ENCODE measurements around the gene RNF186. TPM values are rescaled to one million over a fixed set of nuclear protein-coding genes. Genes with fewer than 3 reads are reported as not detected.
"Not testable (repeated sequence)": the region's sequence is repeated elsewhere in the genome, so short reads cannot be mapped to it uniquely, and the experiment has no call there.

The RNF186 gene
- total and polyA plus RNA-seq, 2 experiments from 2014 or later: 0.93 to 1.4 TPM

DNA sequence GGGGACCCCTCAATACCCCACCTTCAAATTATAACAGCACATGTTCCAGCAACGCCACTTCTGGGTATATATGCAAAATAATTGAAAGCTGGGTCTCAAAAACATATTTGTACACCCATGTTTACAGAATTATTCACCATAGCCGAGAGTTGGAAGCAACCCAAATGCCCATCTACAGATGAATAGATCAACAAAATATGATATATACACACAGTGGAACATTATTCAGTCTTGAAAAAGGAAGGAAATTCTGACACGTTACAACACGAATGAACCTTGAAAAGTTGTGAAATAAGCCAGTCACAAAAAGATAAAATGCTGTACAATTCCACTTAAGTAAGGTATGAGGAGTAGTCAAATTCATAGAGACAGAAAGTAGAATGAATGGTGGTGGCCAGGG lies 20.5 kb downstream of the RNF186 start:
- H3K27me3 ChIP-seq: no peaks in the 10 kb centered on the region
- no peaks in the 10 kb centered on the region for H4K20me1 ChIP-seq (ENCODE audit: insufficient read depth, poor library complexity, severe bottlenecking)
- H3K4me1 ChIP-seq (ENCODE audit: insufficient read depth): peaks cover 9% of the 10 kb centered on the region
- H3K4me2 ChIP-seq: no peak overlapping the region
- H3K9me2 ChIP-seq (replicated peaks; ENCODE audit: insufficient read depth): no peaks in the 10 kb centered on the region
- TF ChIP-seq, protein P1, sequence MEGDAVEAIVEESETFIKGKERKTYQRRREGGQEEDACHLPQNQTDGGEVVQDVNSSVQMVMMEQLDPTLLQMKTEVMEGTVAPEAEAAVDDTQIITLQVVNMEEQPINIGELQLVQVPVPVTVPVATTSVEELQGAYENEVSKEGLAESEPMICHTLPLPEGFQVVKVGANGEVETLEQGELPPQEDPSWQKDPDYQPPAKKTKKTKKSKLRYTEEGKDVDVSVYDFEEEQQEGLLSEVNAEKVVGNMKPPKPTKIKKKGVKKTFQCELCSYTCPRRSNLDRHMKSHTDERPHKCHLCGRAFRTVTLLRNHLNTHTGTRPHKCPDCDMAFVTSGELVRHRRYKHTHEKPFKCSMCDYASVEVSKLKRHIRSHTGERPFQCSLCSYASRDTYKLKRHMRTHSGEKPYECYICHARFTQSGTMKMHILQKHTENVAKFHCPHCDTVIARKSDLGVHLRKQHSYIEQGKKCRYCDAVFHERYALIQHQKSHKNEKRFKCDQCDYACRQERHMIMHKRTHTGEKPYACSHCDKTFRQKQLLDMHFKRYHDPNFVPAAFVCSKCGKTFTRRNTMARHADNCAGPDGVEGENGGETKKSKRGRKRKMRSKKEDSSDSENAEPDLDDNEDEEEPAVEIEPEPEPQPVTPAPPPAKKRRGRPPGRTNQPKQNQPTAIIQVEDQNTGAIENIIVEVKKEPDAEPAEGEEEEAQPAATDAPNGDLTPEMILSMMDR (IDR thresholded peaks at IDR 0.05; ENCODE audit: poor library complexity): no peak
- TF ChIP-seq EZH2 (IDR thresholded peaks at IDR 0.05; ENCODE audit: borderline replicate concordance) (no peak), EZH2phosphoT487 (IDR thresholded peaks at IDR 0.05; ENCODE audit: low read depth, severe bottlenecking, unreplicated experiment) (no peak)
- DNase-seq (ENCODE audit: low spot score): no peak
- H3K27ac ChIP-seq: no peak overlapping the region
- 91% methylated on average over 4 of the region's 4 CpGs for WGBS (ENCODE audit: low lambda C conversion rate, missing lambda C conversion rate)
- H3K36me3 ChIP-seq (replicated peaks; ENCODE audit: insufficient read depth, low read depth): no peaks in the 10 kb centered on the region
- no peaks in the 10 kb centered on the region for H3K79me2 ChIP-seq
- H2AFZ ChIP-seq: no peak overlapping the region
- H3K4me3 ChIP-seq: no peak overlapping the region
- no peaks in the 10 kb centered on the region for H3K9me3 ChIP-seq (ENCODE audit: low read depth)

- H4K20me1 ChIP-seq (ENCODE audit: insufficient read depth, poor library complexity, severe bottlenecking): no peaks in the 10 kb centered on the region
- H3K4me2 ChIP-seq: no peak overlapping the region
- no peaks in the 10 kb centered on the region for H3K27me3 ChIP-seq
- H3K4me3 ChIP-seq: no peak overlapping the region
- 90% methylated on average over 6 of the region's 6 CpGs for whole genome bisulfite sequencing (ENCODE audit: low lambda C conversion rate, missing lambda C conversion rate)
- DNase-seq (ENCODE audit: low spot score): no peak
- H3K9me3 ChIP-seq (ENCODE audit: low read depth): no peaks in the 10 kb centered on the region
- no peaks in the 10 kb centered on the region for H3K79me2 ChIP-seq
- peaks cover under 1% of the 10 kb centered on the region for H3K4me1 ChIP-seq (ENCODE audit: insufficient read depth)
- TF ChIP-seq EZH2 (IDR thresholded peaks at IDR 0.05; ENCODE audit: borderline replicate concordance) (no peak), EZH2phosphoT487 (IDR thresholded peaks at IDR 0.05; ENCODE audit: low read depth, severe bottlenecking, unreplicated experiment) (no peak)
- TF ChIP-seq, protein P1 (IDR thresholded peaks at IDR 0.05; ENCODE audit: poor library complexity): no peak
- no peak overlapping the region for H2AFZ ChIP-seq
- no peaks in the 10 kb centered on the region for H3K9me2 ChIP-seq (replicated peaks; ENCODE audit: insufficient read depth)
- no peak overlapping the region for H3K27ac ChIP-seq
- no peaks in the 10 kb centered on the region for H3K36me3 ChIP-seq (replicated peaks; ENCODE audit: insufficient read depth, low read depth)
Observed at GRCh38 chr1:19793360-19794046, 21.6 kb downstream of the RNF186 start.

DNA sequence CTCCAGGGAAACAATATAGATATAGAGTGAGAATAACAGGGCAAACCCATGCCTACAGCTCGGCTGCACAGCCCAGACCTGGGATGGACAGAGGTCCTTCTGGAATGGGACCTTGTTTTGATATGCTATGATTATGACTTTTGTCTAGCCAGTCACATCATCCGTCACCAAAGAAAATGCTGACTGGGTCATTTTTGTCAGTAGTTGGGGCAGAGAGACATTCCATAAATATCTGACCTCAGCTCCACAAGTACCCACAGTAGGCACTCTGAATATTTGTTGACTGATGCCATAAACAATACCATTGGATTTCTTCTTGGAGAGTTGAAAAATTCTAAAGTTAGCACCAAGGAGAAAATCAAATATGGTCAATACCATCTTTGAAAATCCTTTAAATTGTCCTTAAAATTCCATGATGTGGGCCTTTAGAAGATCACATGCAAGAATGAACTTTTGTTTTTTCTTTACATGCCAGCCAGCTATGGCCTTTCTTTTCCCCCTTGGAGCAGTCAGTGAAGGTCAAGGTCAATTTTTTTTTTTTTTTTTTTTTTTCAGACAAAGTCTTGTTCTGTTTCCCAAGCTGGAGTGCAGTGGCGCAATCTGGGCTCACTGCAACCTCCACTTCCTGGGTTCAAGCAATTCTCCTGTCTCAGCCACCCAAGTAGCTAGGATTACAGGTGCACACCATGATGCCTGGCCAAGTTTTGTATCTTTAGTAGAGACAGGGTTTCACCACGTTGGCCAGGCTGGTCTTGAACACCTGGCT lies 22.7 kb downstream of the RNF186 start:
- Histone ChIP-seq H3K79me2 (no peaks in the 10 kb centered on the region), H3K9me2 (replicated peaks; ENCODE audit: insufficient read depth) (no peaks in the 10 kb centered on the region), H4K20me1 (ENCODE audit: insufficient read depth, poor library complexity, severe bottlenecking) (no peaks in the 10 kb centered on the region), H3K4me1 (ENCODE audit: insufficient read depth) (no peaks in the 10 kb centered on the region), H3K9me3 (ENCODE audit: low read depth) (no peaks in the 10 kb centered on the region), H3K27ac (no peak overlapping the region), H3K4me3 (no peak overlapping the region), H3K27me3 (no peaks in the 10 kb centered on the region), H3K36me3 (replicated peaks; ENCODE audit: insufficient read depth, low read depth) (no peaks in the 10 kb centered on the region), H3K4me2 (no peak overlapping the region), H2AFZ (no peak overlapping the region)
- 90% methylated on average over 4 of the region's 4 CpGs for WGBS (ENCODE audit: low lambda C conversion rate, missing lambda C conversion rate)
- no peak for DNase-seq (ENCODE audit: low spot score)
- TF ChIP-seq EZH2 (IDR thresholded peaks at IDR 0.05; ENCODE audit: borderline replicate concordance) (no peak), EZH2phosphoT487 (IDR thresholded peaks at IDR 0.05; ENCODE audit: low read depth, severe bottlenecking, unreplicated experiment) (no peak)
- TF ChIP-seq, protein P1 (IDR thresholded peaks at IDR 0.05; ENCODE audit: poor library complexity): no peak

- H4K20me1 ChIP-seq (ENCODE audit: insufficient read depth, poor library complexity, severe bottlenecking); H3K4me2 ChIP-seq; H2AFZ ChIP-seq; H3K4me1 ChIP-seq (ENCODE audit: insufficient read depth); DNase-seq (ENCODE audit: low spot score); H3K9me2 ChIP-seq (replicated peaks; ENCODE audit: insufficient read depth); H3K4me3 ChIP-seq; H3K79me2 ChIP-seq; H3K36me3 ChIP-seq (replicated peaks; ENCODE audit: insufficient read depth, low read depth); H3K27me3 ChIP-seq; H3K27ac ChIP-seq; H3K9me3 ChIP-seq (ENCODE audit: low read depth): not testable (repeated sequence)
- WGBS (ENCODE audit: low lambda C conversion rate, missing lambda C conversion rate): 92% methylated on average over 9 of the region's 9 CpGs
Observed at GRCh38 chr1:19790061-19790975, 24.8 kb downstream of the RNF186 start.
